ENCODE measurements around the gene SAMD11. TPM values are rescaled to one million over a fixed set of nuclear protein-coding genes. Genes with fewer than 3 reads are reported as not detected.

Gene SAMD11
- total RNA-seq, 2 experiments from 2014 or later = not detected

DNA sequence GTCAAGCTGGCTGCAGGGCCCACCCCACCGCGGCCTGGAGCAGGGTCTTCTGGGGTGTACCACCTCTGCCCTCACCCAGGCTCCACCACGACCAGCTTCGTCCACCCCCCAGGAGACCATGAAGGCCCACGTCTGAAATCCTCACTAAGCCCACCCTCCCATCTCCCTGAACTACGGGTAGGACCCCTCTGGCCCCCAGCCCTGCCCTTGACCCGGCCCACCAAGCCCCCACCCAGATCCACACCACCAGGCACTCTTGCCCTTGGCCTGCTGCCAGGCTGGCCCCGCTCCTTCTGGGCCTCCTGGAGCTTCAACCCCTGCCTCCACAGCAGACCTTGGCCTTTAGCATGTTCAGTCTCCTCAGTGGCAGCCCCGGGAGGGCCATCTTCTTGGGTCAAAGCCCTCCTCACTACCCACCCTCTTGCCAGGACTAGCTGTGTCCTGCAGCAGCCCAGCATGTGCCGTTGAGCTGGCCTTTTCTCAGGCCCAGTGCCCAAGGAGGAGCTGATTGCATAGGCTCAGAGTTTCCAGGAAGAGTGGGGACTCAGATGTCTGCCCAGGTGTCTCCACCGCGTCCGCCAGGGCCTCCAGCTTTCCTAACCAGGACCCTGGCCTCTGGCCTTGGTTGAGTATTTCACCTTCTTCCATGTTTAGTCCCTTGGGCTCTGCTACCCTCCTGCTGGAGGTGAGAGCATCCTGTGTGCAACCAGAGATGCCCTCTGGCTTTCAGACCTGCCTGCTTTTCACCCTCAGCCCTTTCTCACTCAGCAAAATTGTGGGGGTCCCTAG lies 17.7 kb upstream of the SAMD11 start:
- no peak overlapping the region for H3K27ac Mint-ChIP-seq
- ChIA-PET POLR2A (no interaction called here), CTCF (interaction anchor here (0.8 to 2.1 kb wide), 6 partner anchors 11 to 77 kb away, joined by 3 to 10 read pairs (median 4); no protein-coding TSS in a partner anchor)
- peaks cover 27% of the 10 kb centered on the region for H3K27me3 Mint-ChIP-seq
- intact Hi-C loops (cut with DNase I, micrococcal nuclease) = loop anchor here in 1 of 2 experiments (2.0 kb wide), 1 partner anchor 35 kb away; no protein-coding TSS in a partner anchor
- H3K36me3 Mint-ChIP-seq (ENCODE audit: low read depth) = no peaks in the 10 kb centered on the region
- no peak overlapping the region for H3K4me3 Mint-ChIP-seq
- no peaks in the 10 kb centered on the region for H3K9me3 Mint-ChIP-seq (ENCODE audit: low read depth)
- peaks cover 7% of the 10 kb centered on the region for H3K4me1 Mint-ChIP-seq
- no peak for ATAC-seq
- no peak for DNase-seq

DNA sequence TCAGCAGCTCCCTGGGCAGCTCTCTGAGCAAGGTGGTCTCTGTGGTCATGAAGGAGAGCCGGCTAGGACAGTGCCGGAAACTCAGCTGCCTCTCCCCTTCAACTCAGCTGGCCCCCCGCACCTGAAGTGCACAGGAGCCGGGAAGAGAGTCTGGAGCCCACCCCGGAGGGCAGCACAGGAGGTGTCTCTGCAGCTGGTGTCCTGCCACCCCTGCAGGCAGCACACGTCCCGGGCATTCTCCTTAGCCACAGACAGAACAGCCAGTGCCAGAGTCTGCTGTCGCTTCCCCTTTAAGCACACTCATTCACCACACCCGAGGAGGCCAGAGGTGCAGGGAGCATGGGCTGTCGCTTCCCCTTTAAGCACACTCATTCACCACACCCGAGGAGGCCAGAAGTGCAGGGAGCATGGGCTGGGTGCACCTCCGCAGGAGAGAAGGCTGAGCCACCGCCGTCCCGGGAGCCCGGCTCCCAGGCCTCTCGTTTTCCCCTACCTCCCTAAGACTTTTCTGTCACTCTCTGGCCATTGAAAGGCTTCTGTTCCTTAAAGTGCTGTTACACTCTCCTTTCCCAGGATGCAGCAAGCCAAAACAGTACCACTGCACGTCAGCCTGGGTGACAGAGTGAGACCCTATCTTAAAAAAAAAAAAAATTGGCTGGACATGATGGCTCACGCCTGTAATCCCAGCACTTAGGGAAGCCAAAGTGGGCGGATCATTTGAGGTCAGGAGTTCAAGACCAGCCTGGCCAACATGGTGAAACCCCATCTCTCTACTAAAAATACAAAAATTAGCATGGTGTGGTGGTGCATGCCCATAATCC lies 16.9 kb upstream of the SAMD11 start:
- Mint-ChIP-seq H3K9me3 (ENCODE audit: low read depth) (no peaks in the 10 kb centered on the region), H3K27me3 (peaks cover 32% of the 10 kb centered on the region), H3K4me3 (no peak overlapping the region), H3K27ac (no peak overlapping the region), H3K36me3 (ENCODE audit: low read depth) (no peaks in the 10 kb centered on the region), H3K4me1 (peaks cover 7% of the 10 kb centered on the region)
- CTCF ChIA-PET = interaction anchor here (1.0 to 2.1 kb wide), 4 partner anchors 22 to 76 kb away, joined by 3 to 10 read pairs (median 4); no protein-coding TSS in a partner anchor
- DNase-seq = peak; percentile 41
- peak; percentile 37 for ATAC-seq
- POLR2A ChIA-PET = interaction anchor here (0.6 kb wide), 1 partner anchor 35 kb away, joined by 4 read pairs; no protein-coding TSS in a partner anchor
- intact Hi-C loops (cut with DNase I, micrococcal nuclease) = no loop called here

DNA sequence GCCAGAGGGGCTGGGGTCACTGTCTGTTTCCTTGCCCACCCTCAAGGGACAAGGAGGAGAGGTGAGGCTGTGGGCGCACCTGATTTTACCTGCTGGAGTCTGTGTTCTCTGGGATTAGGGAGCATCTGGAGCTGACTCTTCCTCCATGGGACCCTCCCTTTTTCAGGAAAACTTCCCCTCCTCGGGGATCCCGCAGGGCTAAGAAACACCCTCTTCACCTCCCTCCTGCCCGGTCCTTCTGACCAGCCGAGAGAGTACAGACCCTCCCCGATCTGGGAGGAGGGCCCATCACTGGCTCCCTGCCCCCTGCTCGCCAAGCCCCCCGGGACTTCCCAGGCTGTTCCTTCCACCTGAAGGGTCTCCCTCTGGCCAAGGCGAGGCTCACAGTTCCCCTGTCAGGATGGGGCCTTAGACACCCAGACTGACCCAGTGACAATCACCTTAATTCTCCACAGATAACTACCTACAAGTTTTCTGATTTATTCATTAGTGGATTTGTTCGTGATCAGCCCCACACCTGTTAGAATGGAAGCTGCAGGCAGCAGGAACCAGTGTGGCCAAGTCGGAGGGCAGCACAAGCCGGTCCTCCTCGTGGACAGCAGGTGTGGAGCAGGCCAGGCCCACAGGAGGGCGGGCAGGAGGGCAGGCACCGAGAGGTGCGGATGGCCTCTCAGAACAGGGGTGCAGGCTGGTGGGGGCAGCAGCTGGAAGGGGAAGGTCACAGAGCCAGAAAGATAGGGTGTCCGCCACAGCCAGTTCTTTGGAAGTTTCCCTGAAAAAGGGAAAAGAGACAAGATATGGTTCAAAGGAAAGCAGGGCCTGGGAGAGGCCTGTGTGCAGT lies 15.9 kb upstream of the SAMD11 start:
- H3K4me3 Mint-ChIP-seq = no peak overlapping the region
- peaks cover 38% of the 10 kb centered on the region for H3K27me3 Mint-ChIP-seq
- POLR2A ChIA-PET = interaction anchor here (0.6 kb wide), 1 partner anchor 34 kb away, joined by 4 read pairs; no protein-coding TSS in a partner anchor
- intact Hi-C loops (cut with DNase I, micrococcal nuclease) = no loop called here
- CTCF ChIA-PET = no interaction called here
- H3K27ac Mint-ChIP-seq = no peak overlapping the region
- ATAC-seq = no peak
- no peaks in the 10 kb centered on the region for H3K36me3 Mint-ChIP-seq (ENCODE audit: low read depth)
- peaks cover 11% of the 10 kb centered on the region for H3K4me1 Mint-ChIP-seq
- H3K9me3 Mint-ChIP-seq (ENCODE audit: low read depth) = no peaks in the 10 kb centered on the region
- no peak for DNase-seq

DNA sequence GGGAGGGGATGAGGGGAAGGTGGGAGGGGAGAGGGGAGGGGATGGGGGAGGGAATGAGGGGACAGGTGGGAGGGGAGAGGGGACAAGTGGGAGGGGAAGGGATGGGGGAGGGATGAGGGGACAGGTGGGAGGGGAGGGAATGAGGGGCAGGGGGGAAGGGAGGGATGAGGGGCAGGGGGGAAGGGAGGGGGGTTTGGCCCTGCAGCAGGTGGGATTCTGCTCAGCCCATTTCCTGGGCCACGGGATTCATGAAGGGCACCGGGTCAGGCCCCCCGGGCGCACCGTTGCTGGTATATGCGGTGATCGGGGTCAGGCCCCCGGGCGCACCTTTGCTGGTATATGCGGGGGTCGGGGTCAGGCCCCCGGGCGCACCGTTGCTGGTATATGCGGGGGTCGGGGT lies 15.1 kb upstream of the SAMD11 start:
- intact Hi-C loops (cut with DNase I, micrococcal nuclease) = no loop called here
- H3K4me3 Mint-ChIP-seq = no peak overlapping the region
- H3K36me3 Mint-ChIP-seq (ENCODE audit: low read depth) = no peaks in the 10 kb centered on the region
- peaks cover 39% of the 10 kb centered on the region for H3K27me3 Mint-ChIP-seq
- POLR2A ChIA-PET = no interaction called here
- no peak for DNase-seq
- no peak overlapping the region for H3K27ac Mint-ChIP-seq
- peaks cover 11% of the 10 kb centered on the region for H3K4me1 Mint-ChIP-seq
- no peaks in the 10 kb centered on the region for H3K9me3 Mint-ChIP-seq (ENCODE audit: low read depth)
- CTCF ChIA-PET = no interaction called here
- ATAC-seq = no peak

DNA sequence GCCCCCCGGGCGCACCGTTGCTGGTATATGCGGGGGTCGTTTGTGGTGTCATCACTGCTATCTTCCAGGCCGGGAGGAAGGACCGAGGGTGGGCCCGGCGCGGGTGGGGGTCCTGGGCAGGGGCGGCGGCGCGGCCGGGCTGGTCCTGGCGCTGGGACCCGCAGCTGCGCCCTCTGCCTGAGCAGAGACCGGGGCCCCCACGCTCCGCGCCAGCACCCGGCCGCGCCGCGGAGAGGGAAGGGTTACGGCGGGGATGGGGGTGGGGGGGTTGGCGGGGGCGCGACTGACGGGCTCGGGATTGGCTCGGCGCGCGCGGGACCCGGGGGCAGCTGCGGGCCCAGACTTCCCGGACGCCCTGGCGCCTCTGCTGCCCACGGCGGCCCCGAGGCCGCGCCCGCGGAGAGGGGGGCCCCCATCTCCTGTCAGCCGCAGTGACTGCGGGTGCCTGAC lies 13.8 kb upstream of the SAMD11 start:
- H3K27ac Mint-ChIP-seq = no peak overlapping the region
- POLR2A ChIA-PET = no interaction called here
- DNase-seq (peak; percentile 5), ATAC-seq (no peak)
- no peak overlapping the region for H3K4me3 Mint-ChIP-seq
- no peaks in the 10 kb centered on the region for H3K9me3 Mint-ChIP-seq (ENCODE audit: low read depth)
- intact Hi-C loops (cut with DNase I, micrococcal nuclease) = no loop called here
- CTCF ChIA-PET = no interaction called here
- H3K4me1 Mint-ChIP-seq = peaks cover 9% of the 10 kb centered on the region
- H3K27me3 Mint-ChIP-seq = peaks cover 39% of the 10 kb centered on the region
- no peaks in the 10 kb centered on the region for H3K36me3 Mint-ChIP-seq (ENCODE audit: low read depth)

DNA sequence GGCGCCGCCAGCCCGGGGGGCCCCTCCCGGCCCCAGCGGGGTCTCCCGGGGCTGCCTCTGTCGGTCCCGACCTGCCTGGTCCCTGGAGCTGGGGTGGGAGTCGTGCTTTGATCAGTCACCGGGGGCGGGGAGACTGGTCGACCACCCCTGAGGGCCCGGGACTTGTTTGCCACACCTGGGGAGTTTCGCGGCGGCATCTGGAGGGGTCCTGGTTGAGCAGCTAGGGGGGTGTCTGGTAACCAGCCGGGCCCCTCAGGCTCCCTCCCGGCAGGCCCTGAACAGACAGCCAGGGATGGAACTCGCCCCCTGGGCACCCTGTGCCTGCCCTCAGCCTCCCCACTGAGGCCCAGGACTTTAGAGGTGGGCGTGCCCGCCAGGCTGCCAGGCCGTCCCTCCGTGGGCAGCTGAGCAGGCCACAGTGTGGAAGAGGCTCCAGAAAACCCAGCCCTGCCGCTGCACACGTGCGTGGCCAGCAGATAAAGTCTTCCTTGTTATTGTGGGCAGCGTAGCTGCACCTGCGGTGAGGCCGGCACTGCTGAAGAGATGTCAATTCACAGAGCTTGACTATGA lies 13.3 kb upstream of the SAMD11 start:
- intact Hi-C loops (cut with DNase I, micrococcal nuclease) = no loop called here
- Mint-ChIP-seq H3K9me3 (ENCODE audit: low read depth) (no peaks in the 10 kb centered on the region), H3K36me3 (ENCODE audit: low read depth) (no peaks in the 10 kb centered on the region), H3K27ac (no peak overlapping the region), H3K27me3 (peaks cover 35% of the 10 kb centered on the region), H3K4me1 (peaks cover 5% of the 10 kb centered on the region), H3K4me3 (no peak overlapping the region)
- ChIA-PET POLR2A (no interaction called here), CTCF (no interaction called here)
- ATAC-seq = no peak
- peak; percentile 7 for DNase-seq

DNA sequence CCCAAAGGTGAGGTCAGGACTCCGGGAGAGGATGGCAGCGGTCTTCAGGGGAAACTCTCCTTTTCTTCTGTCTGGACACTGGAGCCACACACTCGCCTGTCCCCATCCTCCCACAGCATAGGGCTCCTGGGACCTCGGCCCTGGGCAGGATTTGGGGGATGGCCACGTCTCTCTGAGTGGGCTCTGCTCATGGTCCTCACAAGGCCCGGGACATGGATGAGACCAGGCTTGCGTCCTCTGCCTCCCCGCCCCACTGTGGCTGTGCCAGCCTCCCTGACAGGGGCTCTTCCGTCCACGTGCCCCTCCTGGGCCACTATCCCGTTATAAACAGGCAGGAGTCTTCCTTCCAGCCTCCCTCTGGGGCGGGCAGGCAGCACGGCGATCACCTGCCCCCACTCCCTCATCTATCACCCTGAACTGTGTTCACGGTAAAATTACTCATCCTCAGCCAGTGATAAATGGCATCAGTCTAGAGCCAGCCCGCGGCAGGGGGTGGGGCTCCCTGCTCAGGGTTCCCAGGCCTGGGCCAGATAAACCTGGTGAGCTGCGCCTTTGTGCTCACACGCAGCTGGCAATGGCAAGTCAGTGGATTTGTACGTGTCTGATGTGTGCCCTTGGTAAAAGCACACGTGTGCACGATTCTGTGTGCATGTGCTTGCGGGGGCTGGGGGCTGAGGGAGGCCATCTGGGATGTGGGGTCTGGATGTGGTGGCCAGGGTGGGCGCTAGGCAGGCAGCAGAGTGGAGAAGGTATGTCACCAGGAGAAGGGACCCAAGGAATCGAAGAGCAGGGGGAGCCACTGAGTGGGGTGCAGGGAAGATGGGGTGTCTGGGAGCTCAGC lies 12.6 kb upstream of the SAMD11 start:
- Mint-ChIP-seq H3K36me3 (ENCODE audit: low read depth) (no peaks in the 10 kb centered on the region), H3K4me1 (peaks cover 3% of the 10 kb centered on the region), H3K27ac (no peak overlapping the region), H3K9me3 (ENCODE audit: low read depth) (no peaks in the 10 kb centered on the region), H3K27me3 (peaks cover 31% of the 10 kb centered on the region), H3K4me3 (no peak overlapping the region)
- peak; percentile 42 for ATAC-seq
- ChIA-PET POLR2A (no interaction called here), CTCF (interaction anchor here (0.7 to 1.7 kb wide), 2 partner anchors 9 to 11 kb away, joined by 3 to 5 read pairs; no protein-coding TSS in a partner anchor)
- intact Hi-C loops (cut with DNase I, micrococcal nuclease) = no loop called here
- DNase-seq = peak; percentile 38

DNA sequence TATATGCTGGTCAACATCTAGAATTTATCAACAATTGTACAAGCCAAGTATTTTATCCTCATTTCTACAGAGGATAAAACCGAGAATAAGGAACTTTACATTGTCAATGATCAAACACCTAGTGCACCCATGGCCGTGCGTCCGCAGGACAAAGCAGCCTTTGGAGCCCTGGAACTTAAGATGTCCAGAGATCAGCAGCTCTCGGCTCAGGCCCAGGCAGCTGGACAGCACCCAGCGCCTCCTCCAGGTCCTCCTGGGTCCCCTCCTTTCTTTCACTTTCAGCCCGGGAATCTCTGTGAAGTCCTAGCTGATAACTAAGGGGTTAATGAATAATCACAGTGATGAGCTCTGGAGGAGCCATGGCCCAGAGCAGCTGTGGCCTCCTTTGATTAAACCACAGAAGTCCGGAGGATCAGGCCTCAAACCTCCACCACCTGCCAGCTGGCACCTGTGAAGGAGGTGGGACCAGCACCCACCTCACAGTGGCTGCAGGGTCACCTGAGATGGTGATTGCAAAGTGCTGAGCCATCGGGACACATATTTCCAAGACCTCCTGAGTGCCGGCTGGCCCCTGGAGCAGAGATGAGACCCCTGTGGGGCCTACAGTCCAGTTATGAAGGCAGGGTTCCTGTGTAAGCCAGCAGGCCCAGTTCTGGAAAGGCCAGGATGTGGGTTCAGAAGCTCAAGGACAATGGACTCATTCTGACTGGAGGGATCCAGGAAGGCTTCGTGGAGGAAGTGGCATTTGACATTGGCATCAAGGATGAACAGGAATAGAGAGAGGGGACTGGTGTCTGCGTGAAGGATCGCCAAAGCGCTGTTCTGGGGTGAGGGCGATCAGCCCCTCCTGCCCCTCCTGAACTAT lies 11.6 kb upstream of the SAMD11 start:
- Mint-ChIP-seq H3K4me1 (peaks cover 3% of the 10 kb centered on the region), H3K27me3 (peaks cover 24% of the 10 kb centered on the region), H3K27ac (no peak overlapping the region), H3K9me3 (ENCODE audit: low read depth) (no peaks in the 10 kb centered on the region), H3K4me3 (no peak overlapping the region), H3K36me3 (ENCODE audit: low read depth) (no peaks in the 10 kb centered on the region)
- intact Hi-C loops (cut with DNase I, micrococcal nuclease) = no loop called here
- ChIA-PET POLR2A (no interaction called here), CTCF (interaction anchor here (1.7 kb wide), 1 partner anchor 8 kb away, joined by 5 read pairs; no protein-coding TSS in a partner anchor)
- DNase-seq (no peak), ATAC-seq (no peak)

DNA sequence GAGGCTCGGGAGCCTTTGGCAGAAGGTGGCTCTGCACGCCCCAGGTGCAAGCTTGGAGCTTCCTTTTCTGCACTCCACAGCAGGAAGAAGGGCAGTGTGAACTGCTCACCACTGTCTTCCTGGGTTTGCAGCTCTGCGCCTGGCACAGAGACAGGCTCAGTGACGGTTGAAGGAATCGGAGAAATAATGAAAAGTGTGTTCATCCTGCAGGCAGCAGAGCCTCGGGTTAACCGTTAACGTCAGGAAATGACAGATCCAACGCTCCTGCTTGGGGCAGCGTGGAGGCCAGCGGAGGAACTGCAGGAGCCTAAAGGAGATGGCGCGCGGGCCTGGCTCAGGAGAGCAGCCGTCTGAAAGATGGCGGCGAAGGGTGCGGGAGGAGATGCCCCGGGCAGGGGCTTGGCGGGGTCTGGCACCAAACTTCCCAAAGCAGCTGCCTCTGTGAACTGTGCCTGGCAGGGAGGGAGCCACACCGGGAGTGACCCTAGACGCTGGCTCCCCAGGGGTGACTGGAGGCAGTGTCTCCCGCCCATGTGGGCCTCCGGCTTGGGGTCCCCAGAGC lies 10.9 kb upstream of the SAMD11 start:
- intact Hi-C loops (cut with DNase I, micrococcal nuclease) = no loop called here
- Mint-ChIP-seq H3K36me3 (ENCODE audit: low read depth) (no peaks in the 10 kb centered on the region), H3K27ac (no peak overlapping the region), H3K9me3 (ENCODE audit: low read depth) (no peaks in the 10 kb centered on the region), H3K4me3 (no peak overlapping the region), H3K27me3 (peaks cover 26% of the 10 kb centered on the region), H3K4me1 (peaks cover 3% of the 10 kb centered on the region)
- ChIA-PET CTCF (interaction anchor here (1.7 kb wide), 1 partner anchor 8 kb away, joined by 5 read pairs; no protein-coding TSS in a partner anchor), POLR2A (no interaction called here)
- DNase-seq (peak; percentile 37), ATAC-seq (peak; percentile 70)

All from activated CD4-positive, alpha-beta T cell treated with anti-CD3 and anti-CD28 coated beads for 36 hours (primary cell).